Fibroblast of pulmonary artery (primary cell): ENCODE data around the gene ADK.
A peak's percentile ranks its signal among the peaks of the same experiment; 100 is the strongest.

Experiments
- DNase-seq: peaks from one replicate; pipeline ENCODE4 v3.0.0-alpha.2; 2010; ENCODE audit warnings: low read depth
- H3K4me3 ChIP-seq: replicated peaks from 2 replicates; pipeline ENCODE4 v1.5.1; 2011; ENCODE audit warnings: low read depth, mild to moderate bottlenecking, control low read depth, low read length, moderate library complexity
- TF ChIP-seq, protein P1 (sequence below): IDR thresholded peaks from 2 replicates; pipeline ENCODE4 v1.5.1; 2011; ENCODE audit warnings: mild to moderate bottlenecking, control low read depth, low read length, inconsistent platforms; ENCODE audit errors: missing control alignments

The ADK gene

GRCh38 chr10:74599672-74600071, 448.7 kb downstream of the ADK start:
- H3K4me3 ChIP-seq: no peak overlapping the region
- no peak for DNase-seq

GRCh38 chr10:74600170-74600569, 449.1 kb downstream of the ADK start:
- no peak for DNase-seq
- TF ChIP-seq, protein P1, sequence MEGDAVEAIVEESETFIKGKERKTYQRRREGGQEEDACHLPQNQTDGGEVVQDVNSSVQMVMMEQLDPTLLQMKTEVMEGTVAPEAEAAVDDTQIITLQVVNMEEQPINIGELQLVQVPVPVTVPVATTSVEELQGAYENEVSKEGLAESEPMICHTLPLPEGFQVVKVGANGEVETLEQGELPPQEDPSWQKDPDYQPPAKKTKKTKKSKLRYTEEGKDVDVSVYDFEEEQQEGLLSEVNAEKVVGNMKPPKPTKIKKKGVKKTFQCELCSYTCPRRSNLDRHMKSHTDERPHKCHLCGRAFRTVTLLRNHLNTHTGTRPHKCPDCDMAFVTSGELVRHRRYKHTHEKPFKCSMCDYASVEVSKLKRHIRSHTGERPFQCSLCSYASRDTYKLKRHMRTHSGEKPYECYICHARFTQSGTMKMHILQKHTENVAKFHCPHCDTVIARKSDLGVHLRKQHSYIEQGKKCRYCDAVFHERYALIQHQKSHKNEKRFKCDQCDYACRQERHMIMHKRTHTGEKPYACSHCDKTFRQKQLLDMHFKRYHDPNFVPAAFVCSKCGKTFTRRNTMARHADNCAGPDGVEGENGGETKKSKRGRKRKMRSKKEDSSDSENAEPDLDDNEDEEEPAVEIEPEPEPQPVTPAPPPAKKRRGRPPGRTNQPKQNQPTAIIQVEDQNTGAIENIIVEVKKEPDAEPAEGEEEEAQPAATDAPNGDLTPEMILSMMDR: no peak
- H3K4me3 ChIP-seq: no peak overlapping the region

More at GRCh38 chr10:74599672-74600071, 448.7 kb downstream of the ADK start:
- TF ChIP-seq, protein P1: no peak

GRCh38 chr10:74602576-74602975, 451.6 kb downstream of the ADK start:
- H3K4me3 ChIP-seq: no peak overlapping the region
- TF ChIP-seq, protein P1: no peak
- DNase-seq: no peak

GRCh38 chr10:74610299-74610698, 459.3 kb downstream of the ADK start:
- H3K4me3 ChIP-seq: no peak overlapping the region
- DNase-seq: no peak
- TF ChIP-seq, protein P1: no peak

- no peak overlapping the region for H3K4me3 ChIP-seq
- TF ChIP-seq, protein P1: no peak
- peak; percentile 51 for DNase-seq
Measured at GRCh38 chr10:74612195-74612594, 461.2 kb downstream of the ADK start.

- no peak overlapping the region for H3K4me3 ChIP-seq
- TF ChIP-seq, protein P1: no peak
Measured at GRCh38 chr10:74620626-74621025, 469.6 kb downstream of the ADK start.

DNA sequence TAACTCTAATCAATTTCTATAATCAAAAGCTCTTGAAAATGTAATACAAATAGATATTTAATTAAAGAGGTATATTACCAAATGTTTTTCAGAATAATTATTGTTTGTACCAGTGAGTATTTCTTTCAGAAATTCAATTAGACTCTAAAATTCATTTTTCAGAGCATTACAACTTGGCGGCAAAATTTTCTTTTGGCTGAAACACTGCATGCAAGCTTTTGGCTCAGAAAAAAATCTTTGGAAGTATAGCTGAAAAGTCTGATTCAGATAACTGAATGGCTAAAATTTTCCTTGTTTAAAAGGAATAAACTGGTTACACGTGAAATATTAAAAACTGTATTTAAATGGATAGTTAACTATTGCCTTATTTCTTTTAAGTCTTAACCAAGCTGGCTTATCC, 472.8 kb downstream of the ADK start:
- no peak overlapping the region for H3K4me3 ChIP-seq
- TF ChIP-seq, protein P1: no peak
- no peak for DNase-seq

More at GRCh38 chr10:74620626-74621025, 469.6 kb downstream of the ADK start:
- DNase-seq: no peak
